ENCODE measurements around the gene LHFPL2.

LHFPL2 gene

GRCh38 chr5:78521455-78521854 lies 127.1 kb downstream of the LHFPL2 start:
- Histone ChIP-seq H3K9me3 (ENCODE audit: insufficient read depth, low read length) (no peaks in the 10 kb centered on the region), H3K36me3 (ENCODE audit: insufficient read depth, insufficient read length, low read length) (no peaks in the 10 kb centered on the region)

GRCh38 chr5:78519198-78519941 lies 129.2 kb downstream of the LHFPL2 start:
- Histone ChIP-seq H3K4me3 (ENCODE audit: insufficient read length, low read depth) (no peak overlapping the region), H3K9ac (ENCODE audit: insufficient read length, low read depth) (no peak overlapping the region), H3K27me3 (ENCODE audit: insufficient read depth, insufficient read length) (no peaks in the 10 kb centered on the region), H3K9me3 (ENCODE audit: insufficient read depth, low read length) (no peaks in the 10 kb centered on the region), H3K4me1 (ENCODE audit: insufficient read depth, insufficient read length) (peaks cover 8% of the 10 kb centered on the region), H3K36me3 (ENCODE audit: insufficient read depth, insufficient read length, low read length) (peaks cover under 1% of the 10 kb centered on the region)
- DNase-seq (ENCODE audit: low read depth, low spot score): no peak
- TF ChIP-seq ZNF274 (IDR thresholded peaks at IDR 0.05; ENCODE audit: low read depth, low read length) (no peak), YY1 (IDR thresholded peaks at IDR 0.05; ENCODE audit: insufficient read depth, insufficient read length) (no peak), SUZ12 (IDR thresholded peaks at IDR 0.05; ENCODE audit: extremely low read depth, insufficient read depth, insufficient read length) (no peak)

More at GRCh38 chr5:78521455-78521854, 127.1 kb downstream of the LHFPL2 start:
- Histone ChIP-seq H3K27me3 (ENCODE audit: insufficient read depth, insufficient read length) (no peaks in the 10 kb centered on the region), H3K9ac (ENCODE audit: insufficient read length, low read depth) (no peak overlapping the region), H3K4me3 (ENCODE audit: insufficient read length, low read depth) (no peak overlapping the region), H3K4me1 (ENCODE audit: insufficient read depth, insufficient read length) (peaks cover 8% of the 10 kb centered on the region)
- no peak for DNase-seq (ENCODE audit: low read depth, low spot score)
- TF ChIP-seq YY1 (IDR thresholded peaks at IDR 0.05; ENCODE audit: insufficient read depth, insufficient read length) (no peak), SUZ12 (IDR thresholded peaks at IDR 0.05; ENCODE audit: extremely low read depth, insufficient read depth, insufficient read length) (no peak), ZNF274 (IDR thresholded peaks at IDR 0.05; ENCODE audit: low read depth, low read length) (no peak)

GRCh38 chr5:78518365-78519197 lies 130.0 kb downstream of the LHFPL2 start:
- Histone ChIP-seq H3K4me3 (ENCODE audit: insufficient read length, low read depth) (no peak overlapping the region), H3K27me3 (ENCODE audit: insufficient read depth, insufficient read length) (no peaks in the 10 kb centered on the region), H3K9me3 (ENCODE audit: insufficient read depth, low read length) (no peaks in the 10 kb centered on the region), H3K9ac (ENCODE audit: insufficient read length, low read depth) (no peak overlapping the region), H3K36me3 (ENCODE audit: insufficient read depth, insufficient read length, low read length) (peaks cover 5% of the 10 kb centered on the region), H3K4me1 (ENCODE audit: insufficient read depth, insufficient read length) (peaks cover 8% of the 10 kb centered on the region)
- DNase-seq (ENCODE audit: low read depth, low spot score): no peak
- TF ChIP-seq ZNF274 (IDR thresholded peaks at IDR 0.05; ENCODE audit: low read depth, low read length): no peak
- no peak for TF ChIP-seq SUZ12 (IDR thresholded peaks at IDR 0.05; ENCODE audit: extremely low read depth, insufficient read depth, insufficient read length)
- no peak for TF ChIP-seq YY1 (IDR thresholded peaks at IDR 0.05; ENCODE audit: insufficient read depth, insufficient read length)

- Histone ChIP-seq H3K9ac (ENCODE audit: insufficient read length, low read depth) (no peak overlapping the region), H3K4me1 (ENCODE audit: insufficient read depth, insufficient read length) (peaks cover 12% of the 10 kb centered on the region), H3K9me3 (ENCODE audit: insufficient read depth, low read length) (no peaks in the 10 kb centered on the region)
These were observed 132.9 kb downstream of the LHFPL2 start for GRCh38 chr5:78515670-78516069.

GRCh38 chr5:78514427-78515330 lies 133.9 kb downstream of the LHFPL2 start:
- Histone ChIP-seq H3K4me3 (ENCODE audit: insufficient read length, low read depth) (no peak overlapping the region), H3K9ac (ENCODE audit: insufficient read length, low read depth) (no peak overlapping the region), H3K27me3 (ENCODE audit: insufficient read depth, insufficient read length) (no peaks in the 10 kb centered on the region), H3K36me3 (ENCODE audit: insufficient read depth, insufficient read length, low read length) (peaks cover 9% of the 10 kb centered on the region), H3K9me3 (ENCODE audit: insufficient read depth, low read length) (no peaks in the 10 kb centered on the region), H3K4me1 (ENCODE audit: insufficient read depth, insufficient read length) (peaks cover 12% of the 10 kb centered on the region)
- TF ChIP-seq ZNF274 (IDR thresholded peaks at IDR 0.05; ENCODE audit: low read depth, low read length): no peak
- TF ChIP-seq YY1 (IDR thresholded peaks at IDR 0.05; ENCODE audit: insufficient read depth, insufficient read length): no peak
- TF ChIP-seq SUZ12 (IDR thresholded peaks at IDR 0.05; ENCODE audit: extremely low read depth, insufficient read depth, insufficient read length): no peak
- DNase-seq (ENCODE audit: low read depth, low spot score): no peak

More at GRCh38 chr5:78515670-78516069, 132.9 kb downstream of the LHFPL2 start:
- peaks cover 5% of the 10 kb centered on the region for H3K36me3 ChIP-seq (ENCODE audit: insufficient read depth, insufficient read length, low read length)
- no peak overlapping the region for H3K4me3 ChIP-seq (ENCODE audit: insufficient read length, low read depth)
- H3K27me3 ChIP-seq (ENCODE audit: insufficient read depth, insufficient read length): no peaks in the 10 kb centered on the region
- TF ChIP-seq YY1 (IDR thresholded peaks at IDR 0.05; ENCODE audit: insufficient read depth, insufficient read length): no peak
- TF ChIP-seq ZNF274 (IDR thresholded peaks at IDR 0.05; ENCODE audit: low read depth, low read length): no peak
- TF ChIP-seq SUZ12 (IDR thresholded peaks at IDR 0.05; ENCODE audit: extremely low read depth, insufficient read depth, insufficient read length): no peak
- DNase-seq (ENCODE audit: low read depth, low spot score): no peak

GRCh38 chr5:78513441-78513840 lies 135.1 kb downstream of the LHFPL2 start:
- Histone ChIP-seq H3K4me3 (ENCODE audit: insufficient read length, low read depth) (no peak overlapping the region), H3K9me3 (ENCODE audit: insufficient read depth, low read length) (no peaks in the 10 kb centered on the region), H3K4me1 (ENCODE audit: insufficient read depth, insufficient read length) (peaks cover 6% of the 10 kb centered on the region), H3K36me3 (ENCODE audit: insufficient read depth, insufficient read length, low read length) (peaks cover 11% of the 10 kb centered on the region), H3K9ac (ENCODE audit: insufficient read length, low read depth) (no peak overlapping the region), H3K27me3 (ENCODE audit: insufficient read depth, insufficient read length) (no peaks in the 10 kb centered on the region)
- DNase-seq (ENCODE audit: low read depth, low spot score): no peak
- no peak for TF ChIP-seq SUZ12 (IDR thresholded peaks at IDR 0.05; ENCODE audit: extremely low read depth, insufficient read depth, insufficient read length)
- TF ChIP-seq YY1 (IDR thresholded peaks at IDR 0.05; ENCODE audit: insufficient read depth, insufficient read length): no peak
- TF ChIP-seq ZNF274 (IDR thresholded peaks at IDR 0.05; ENCODE audit: low read depth, low read length): no peak
